GM23338 (cell line): Measurements from ENCODE around the gene CDON. TPM values are rescaled to one million over a fixed set of nuclear protein-coding genes. Genes with fewer than 3 reads are reported as not detected.

ENCODE experiments used
- ATAC-seq: fragments of 200-7000 bp; cut with Tn5 transposase; 3 replicates; pipeline ENCODE4 v1.9.1; 2020
- DNase-seq: peaks from one replicate; pipeline ENCODE4 v3.0.0-alpha.2; 2015; ENCODE audit warnings: low spot score
- H2AFZ ChIP-seq: fragments of 200-600 bp; sonication (generic); 2 replicates; pipeline ENCODE4 v1.8.0; 2016; ENCODE audit warnings: antibody characterized with exemption, mild to moderate bottlenecking, moderate library complexity
- H3F3A ChIP-seq: fragments of 200-600 bp; sonication (generic); replicated peaks from 2 replicates; pipeline ENCODE4 v1.8.0; 2017; ENCODE audit warnings: antibody characterized with exemption, mixed run types, low read depth
- H3K27ac ChIP-seq: fragments of 200-600 bp; sonication (generic); 2 replicates; pipeline ENCODE4 v1.6.1; 2016; ENCODE audit warnings: low read depth
- H3K27me3 ChIP-seq: fragments of 200-600 bp; sonication (generic); 2 replicates; pipeline ENCODE4 v1.8.0; 2016; ENCODE audit warnings: mild to moderate bottlenecking, mixed run types, moderate library complexity; ENCODE audit not compliant: insufficient read depth
- H3K36me3 ChIP-seq: fragments of 200-600 bp; sonication (generic); 2 replicates; pipeline ENCODE4 v1.8.0; 2016; ENCODE audit warnings: mild to moderate bottlenecking; ENCODE audit not compliant: insufficient read depth
- H3K4me1 ChIP-seq: fragments of 200-600 bp; sonication (generic); 2 replicates; pipeline ENCODE4 v1.8.0; 2016; ENCODE audit warnings: mild to moderate bottlenecking, moderate library complexity; ENCODE audit not compliant: insufficient read depth
- H3K4me2 ChIP-seq: fragments of 200-600 bp; sonication (generic); 2 replicates; pipeline ENCODE4 v1.7.1; 2017; ENCODE audit warnings: mixed run types
- H3K4me3 ChIP-seq: fragments of 200-600 bp; sonication (generic); 2 replicates; pipeline ENCODE4 v1.6.1; 2016; ENCODE audit warnings: mixed run types
- H3K79me2 ChIP-seq: fragments of 200-600 bp; sonication (generic); replicated peaks from 2 replicates; pipeline ENCODE4 v1.8.0; 2017; ENCODE audit warnings: mild to moderate bottlenecking; ENCODE audit not compliant: insufficient read depth
- H3K9me2 ChIP-seq: fragments of 200-600 bp; sonication (generic); 2 replicates; pipeline ENCODE4 v1.8.0; 2017; ENCODE audit not compliant: insufficient read depth
- H4K20me1 ChIP-seq: fragments of 200-600 bp; sonication (generic); replicated peaks from 2 replicates; pipeline ENCODE4 v1.8.0; 2017; ENCODE audit warnings: mild to moderate bottlenecking; ENCODE audit not compliant: insufficient read depth
- H3K27ac Mint-ChIP-seq: 2 replicates; pipeline ENCODE4 v1.8.0; 2020; ENCODE audit warnings: inconsistent platforms, mild to moderate bottlenecking, moderate library complexity, mixed read lengths
- H3K27me3 Mint-ChIP-seq: 3 replicates; pipeline ENCODE4 v1.8.0; 2022; ENCODE audit warnings: low read depth, mild to moderate bottlenecking, moderate library complexity, mixed read lengths, inconsistent platforms; ENCODE audit not compliant: insufficient read depth, poor library complexity
- H3K36me3 Mint-ChIP-seq: 3 replicates; pipeline ENCODE4 v1.8.0; 2021; ENCODE audit warnings: low read depth, mild to moderate bottlenecking, inconsistent platforms, moderate library complexity, mixed read lengths
- H3K4me1 Mint-ChIP-seq: 3 replicates; pipeline ENCODE4 v1.8.0; 2020; ENCODE audit warnings: mild to moderate bottlenecking, inconsistent platforms, mixed read lengths
- H3K4me3 Mint-ChIP-seq: 3 replicates; pipeline ENCODE4 v1.8.0; 2021; ENCODE audit warnings: moderate library complexity, mild to moderate bottlenecking, inconsistent platforms, mixed read lengths
- H3K9me3 Mint-ChIP-seq: 3 replicates; pipeline ENCODE4 v1.8.0; 2020; ENCODE audit warnings: moderate library complexity, mild to moderate bottlenecking, inconsistent platforms, mixed read lengths
- CTCF ChIP-seq, 2 experiments: fragments of 200-600 bp in 1 of 2; sonication (generic) in 1 of 2; conservative IDR thresholded peaks; 2 replicates each; pipeline versions ENCODE4 v1.5.1 to v1.6.1; 2016 to 2017; ENCODE audit warnings: antibody characterized with exemption in 2 of 2, low read depth in 2 of 2, mild to moderate bottlenecking in 2 of 2, moderate library complexity in 1 of 2
- EZH2phosphoT487 ChIP-seq: fragments of 200-600 bp; sonication (generic); IDR thresholded peaks from one replicate; pipeline ENCODE4 v1.8.1; 2018; ENCODE audit warnings: antibody characterized with exemption; ENCODE audit not compliant: unreplicated experiment
- JUNB ChIP-seq: IDR thresholded peaks from one replicate; pipeline ENCODE4 v1.6.1; 2016; ENCODE audit warnings: antibody characterized with exemption; ENCODE audit not compliant: unreplicated experiment
- NANOG ChIP-seq: IDR thresholded peaks from 2 replicates; pipeline ENCODE4 v1.6.1; 2016; ENCODE audit warnings: antibody characterized with exemption, borderline replicate concordance
- POLR2AphosphoS5 ChIP-seq: IDR thresholded peaks from 2 replicates; pipeline ENCODE4 v1.6.1; 2016; ENCODE audit warnings: antibody characterized with exemption, low read depth
- STAT1 ChIP-seq: IDR thresholded peaks from one replicate; pipeline ENCODE4 v1.6.1; 2016; ENCODE audit warnings: antibody characterized with exemption; ENCODE audit not compliant: unreplicated experiment
- ZNF114 ChIP-seq: fragments of 250-450 bp; sonication (Bioruptor Pico); IDR thresholded peaks from 2 replicates; pipeline ENCODE4 v1.5.0; 2020; ENCODE audit warnings: mild to moderate bottlenecking, moderate library complexity
- ZNF331 ChIP-seq: fragments of 250-450 bp; sonication (Bioruptor Pico); IDR thresholded peaks from 2 replicates; pipeline ENCODE4 v1.5.0; 2020; ENCODE audit warnings: low read depth, mild to moderate bottlenecking, moderate library complexity
- polyA plus RNA-seq: library from polyadenylated mRNA; unstranded; fragments of >200 nt; fragmentation: Nextera tagmentation; extraction: Ambion mirVana; gene quantifications from 2 replicates; pipeline ENCODE4 v1.2.1, GENCODE V29; 2016
- total RNA-seq: library from RNA; depleted of rRNA; stranded (reverse); fragments of >200 nt; shearing (Covaris generic); gene quantifications from 2 replicates; pipeline ENCODE4 v1.2.3, GENCODE V29; 2014
- TF ChIP-seq, protein P1 (sequence below): IDR thresholded peaks from one replicate; pipeline ENCODE4 v1.6.1; 2018; ENCODE audit warnings: antibody characterized with exemption; ENCODE audit not compliant: unreplicated experiment
- TF ChIP-seq, protein P2 (sequence below): fragments of 250-450 bp; sonication (Bioruptor Pico); IDR thresholded peaks from 2 replicates; pipeline ENCODE4 v1.5.0; 2020; ENCODE audit warnings: mild to moderate bottlenecking, moderate library complexity

Gene CDON
- total and polyA plus RNA-seq, 2 experiments from 2014 or later: 4.1 to 35.5 TPM

DNA sequence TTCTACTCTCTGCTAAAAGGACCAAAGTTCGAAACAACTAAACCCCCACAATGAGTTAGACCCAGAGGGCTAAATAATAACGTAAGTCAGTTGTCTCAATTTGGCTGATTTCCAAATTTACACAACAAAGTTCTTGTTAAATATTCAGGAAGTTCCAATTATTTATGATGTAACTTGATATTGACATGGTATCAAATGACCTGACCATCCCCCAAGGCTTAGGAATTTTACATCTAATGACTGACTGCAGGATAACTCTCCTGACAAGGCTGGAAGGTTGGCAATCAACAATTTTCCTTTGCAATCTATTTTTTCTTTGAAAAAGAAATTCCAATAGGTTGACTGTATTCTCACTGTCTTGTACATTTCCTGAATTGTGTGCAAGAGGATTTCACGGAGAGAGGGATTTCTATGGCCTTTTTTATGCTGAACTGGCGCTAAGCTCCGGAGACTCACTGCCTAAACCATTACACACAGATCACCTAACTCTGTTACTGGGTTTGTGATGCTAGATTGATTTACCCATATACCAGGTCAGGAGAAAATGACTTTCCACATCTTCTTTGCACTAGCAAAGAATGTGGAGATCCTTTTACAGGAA lies 9.6 kb upstream of the CDON start:
- no peaks in the 10 kb centered on the region for H3K36me3 ChIP-seq
- no peak for TF ChIP-seq ZNF331
- no peak for TF ChIP-seq NANOG
- no peak for TF ChIP-seq POLR2AphosphoS5
- no peak for TF ChIP-seq CTCF (conservative IDR thresholded peaks at IDR 0.05; ENCODE audit: low read depth in 2 of 2)
- no peak for TF ChIP-seq ZNF114 (CRISPR knock-in tag)
- no peak for TF ChIP-seq EZH2phosphoT487
- TF ChIP-seq STAT1: no peak
- TF ChIP-seq, protein P1, sequence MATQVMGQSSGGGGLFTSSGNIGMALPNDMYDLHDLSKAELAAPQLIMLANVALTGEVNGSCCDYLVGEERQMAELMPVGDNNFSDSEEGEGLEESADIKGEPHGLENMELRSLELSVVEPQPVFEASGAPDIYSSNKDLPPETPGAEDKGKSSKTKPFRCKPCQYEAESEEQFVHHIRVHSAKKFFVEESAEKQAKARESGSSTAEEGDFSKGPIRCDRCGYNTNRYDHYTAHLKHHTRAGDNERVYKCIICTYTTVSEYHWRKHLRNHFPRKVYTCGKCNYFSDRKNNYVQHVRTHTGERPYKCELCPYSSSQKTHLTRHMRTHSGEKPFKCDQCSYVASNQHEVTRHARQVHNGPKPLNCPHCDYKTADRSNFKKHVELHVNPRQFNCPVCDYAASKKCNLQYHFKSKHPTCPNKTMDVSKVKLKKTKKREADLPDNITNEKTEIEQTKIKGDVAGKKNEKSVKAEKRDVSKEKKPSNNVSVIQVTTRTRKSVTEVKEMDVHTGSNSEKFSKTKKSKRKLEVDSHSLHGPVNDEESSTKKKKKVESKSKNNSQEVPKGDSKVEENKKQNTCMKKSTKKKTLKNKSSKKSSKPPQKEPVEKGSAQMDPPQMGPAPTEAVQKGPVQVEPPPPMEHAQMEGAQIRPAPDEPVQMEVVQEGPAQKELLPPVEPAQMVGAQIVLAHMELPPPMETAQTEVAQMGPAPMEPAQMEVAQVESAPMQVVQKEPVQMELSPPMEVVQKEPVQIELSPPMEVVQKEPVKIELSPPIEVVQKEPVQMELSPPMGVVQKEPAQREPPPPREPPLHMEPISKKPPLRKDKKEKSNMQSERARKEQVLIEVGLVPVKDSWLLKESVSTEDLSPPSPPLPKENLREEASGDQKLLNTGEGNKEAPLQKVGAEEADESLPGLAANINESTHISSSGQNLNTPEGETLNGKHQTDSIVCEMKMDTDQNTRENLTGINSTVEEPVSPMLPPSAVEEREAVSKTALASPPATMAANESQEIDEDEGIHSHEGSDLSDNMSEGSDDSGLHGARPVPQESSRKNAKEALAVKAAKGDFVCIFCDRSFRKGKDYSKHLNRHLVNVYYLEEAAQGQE: no peak
- TF ChIP-seq, protein P2, sequence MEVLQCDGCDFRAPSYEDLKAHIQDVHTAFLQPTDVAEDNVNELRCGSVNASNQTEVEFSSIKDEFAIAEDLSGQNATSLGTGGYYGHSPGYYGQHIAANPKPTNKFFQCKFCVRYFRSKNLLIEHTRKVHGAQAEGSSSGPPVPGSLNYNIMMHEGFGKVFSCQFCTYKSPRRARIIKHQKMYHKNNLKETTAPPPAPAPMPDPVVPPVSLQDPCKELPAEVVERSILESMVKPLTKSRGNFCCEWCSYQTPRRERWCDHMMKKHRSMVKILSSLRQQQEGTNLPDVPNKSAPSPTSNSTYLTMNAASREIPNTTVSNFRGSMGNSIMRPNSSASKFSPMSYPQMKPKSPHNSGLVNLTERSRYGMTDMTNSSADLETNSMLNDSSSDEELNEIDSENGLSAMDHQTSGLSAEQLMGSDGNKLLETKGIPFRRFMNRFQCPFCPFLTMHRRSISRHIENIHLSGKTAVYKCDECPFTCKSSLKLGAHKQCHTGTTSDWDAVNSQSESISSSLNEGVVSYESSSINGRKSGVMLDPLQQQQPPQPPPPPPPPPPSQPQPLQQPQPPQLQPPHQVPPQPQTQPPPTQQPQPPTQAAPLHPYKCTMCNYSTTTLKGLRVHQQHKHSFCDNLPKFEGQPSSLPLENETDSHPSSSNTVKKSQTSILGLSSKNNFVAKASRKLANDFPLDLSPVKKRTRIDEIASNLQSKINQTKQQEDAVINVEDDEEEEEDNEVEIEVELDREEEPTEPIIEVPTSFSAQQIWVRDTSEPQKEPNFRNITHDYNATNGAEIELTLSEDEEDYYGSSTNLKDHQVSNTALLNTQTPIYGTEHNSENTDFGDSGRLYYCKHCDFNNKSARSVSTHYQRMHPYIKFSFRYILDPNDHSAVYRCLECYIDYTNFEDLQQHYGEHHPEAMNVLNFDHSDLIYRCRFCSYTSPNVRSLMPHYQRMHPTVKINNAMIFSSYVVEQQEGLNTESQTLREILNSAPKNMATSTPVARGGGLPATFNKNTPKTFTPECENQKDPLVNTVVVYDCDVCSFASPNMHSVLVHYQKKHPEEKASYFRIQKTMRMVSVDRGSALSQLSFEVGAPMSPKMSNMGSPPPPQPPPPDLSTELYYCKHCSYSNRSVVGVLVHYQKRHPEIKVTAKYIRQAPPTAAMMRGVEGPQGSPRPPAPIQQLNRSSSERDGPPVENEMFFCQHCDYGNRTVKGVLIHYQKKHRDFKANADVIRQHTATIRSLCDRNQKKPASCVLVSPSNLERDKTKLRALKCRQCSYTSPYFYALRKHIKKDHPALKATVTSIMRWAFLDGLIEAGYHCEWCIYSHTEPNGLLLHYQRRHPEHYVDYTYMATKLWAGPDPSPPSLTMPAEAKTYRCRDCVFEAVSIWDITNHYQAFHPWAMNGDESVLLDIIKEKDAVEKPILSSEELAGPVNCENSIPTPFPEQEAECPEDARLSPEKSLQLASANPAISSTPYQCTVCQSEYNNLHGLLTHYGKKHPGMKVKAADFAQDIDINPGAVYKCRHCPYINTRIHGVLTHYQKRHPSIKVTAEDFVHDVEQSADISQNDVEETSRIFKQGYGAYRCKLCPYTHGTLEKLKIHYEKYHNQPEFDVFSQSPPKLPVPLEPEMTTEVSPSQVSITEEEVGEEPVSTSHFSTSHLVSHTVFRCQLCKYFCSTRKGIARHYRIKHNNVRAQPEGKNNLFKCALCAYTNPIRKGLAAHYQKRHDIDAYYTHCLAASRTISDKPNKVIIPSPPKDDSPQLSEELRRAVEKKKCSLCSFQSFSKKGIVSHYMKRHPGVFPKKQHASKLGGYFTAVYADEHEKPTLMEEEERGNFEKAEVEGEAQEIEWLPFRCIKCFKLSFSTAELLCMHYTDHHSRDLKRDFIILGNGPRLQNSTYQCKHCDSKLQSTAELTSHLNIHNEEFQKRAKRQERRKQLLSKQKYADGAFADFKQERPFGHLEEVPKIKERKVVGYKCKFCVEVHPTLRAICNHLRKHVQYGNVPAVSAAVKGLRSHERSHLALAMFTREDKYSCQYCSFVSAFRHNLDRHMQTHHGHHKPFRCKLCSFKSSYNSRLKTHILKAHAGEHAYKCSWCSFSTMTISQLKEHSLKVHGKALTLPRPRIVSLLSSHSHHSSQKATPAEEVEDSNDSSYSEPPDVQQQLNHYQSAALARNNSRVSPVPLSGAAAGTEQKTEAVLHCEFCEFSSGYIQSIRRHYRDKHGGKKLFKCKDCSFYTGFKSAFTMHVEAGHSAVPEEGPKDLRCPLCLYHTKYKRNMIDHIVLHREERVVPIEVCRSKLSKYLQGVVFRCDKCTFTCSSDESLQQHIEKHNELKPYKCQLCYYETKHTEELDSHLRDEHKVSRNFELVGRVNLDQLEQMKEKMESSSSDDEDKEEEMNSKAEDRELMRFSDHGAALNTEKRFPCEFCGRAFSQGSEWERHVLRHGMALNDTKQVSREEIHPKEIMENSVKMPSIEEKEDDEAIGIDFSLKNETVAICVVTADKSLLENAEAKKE: no peak
- no peak for TF ChIP-seq JUNB
- peak overlapping the region; percentile 74 for H2AFZ ChIP-seq
- 0 out of 2 replicates have a peak overlapping the region, but pooled peaks have one; percentile 23 for H3K27ac ChIP-seq
- peak; percentile 56 for DNase-seq
- Mint-ChIP-seq H3K4me1 (peaks cover 30% of the 10 kb centered on the region), H3K27ac (no peak overlapping the region), H3K36me3 (no peaks in the 10 kb centered on the region), H3K27me3 (peaks cover 7% of the 10 kb centered on the region), H3K9me3 (no peaks in the 10 kb centered on the region), H3K4me3 (peak overlapping the region; percentile 31; the same call in 2 of the 3 replicates)
- H3K4me3 ChIP-seq: peak overlapping the region; percentile 3; the same call in 1 of the 2 replicates
- H4K20me1 ChIP-seq: no peaks in the 10 kb centered on the region
- H3K4me1 ChIP-seq: peaks cover 25% of the 10 kb centered on the region
- H3F3A ChIP-seq: no peaks in the 10 kb centered on the region
- H3K27me3 ChIP-seq: no peaks in the 10 kb centered on the region
- H3K79me2 ChIP-seq: no peaks in the 10 kb centered on the region
- H3K4me2 ChIP-seq: peak overlapping the region; percentile 55
- no peaks in the 10 kb centered on the region for H3K9me2 ChIP-seq
- peak; percentile 32 for ATAC-seq
